Activated CD4-positive, alpha-beta T cell treated with anti-CD3 and anti-CD28 coated beads for 24 hours (primary cell): ENCODE data around the gene ZNF598.

Experiments used
- DNase-seq, 2 donors: peaks; one replicate each; pipeline ENCODE4 v3.0.0-alpha.2; 2020; ENCODE audit warnings: low read depth in 2 of 2

The ZNF598 gene

DNA sequence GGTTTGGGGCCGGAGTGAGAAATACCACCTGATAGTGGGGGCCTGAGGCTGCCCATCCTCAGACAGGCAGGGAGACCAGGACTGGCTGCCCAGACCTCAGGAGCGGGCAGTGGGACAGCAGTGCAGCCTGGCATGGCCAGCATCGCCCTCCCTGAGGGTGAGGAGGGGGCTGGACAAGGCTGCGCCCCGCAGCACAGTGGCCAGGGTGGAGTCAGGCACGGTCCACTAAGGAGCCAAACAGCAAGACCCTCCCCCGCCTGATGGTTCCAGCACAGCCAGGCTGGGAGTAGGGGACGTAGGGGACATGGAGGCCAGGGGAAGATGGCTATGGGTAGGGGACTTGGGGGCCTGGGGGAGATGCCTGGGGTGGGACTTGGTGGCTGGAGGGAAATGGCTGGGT, 3.3 kb downstream of the ZNF598 start:
- no peak for DNase-seq

DNA sequence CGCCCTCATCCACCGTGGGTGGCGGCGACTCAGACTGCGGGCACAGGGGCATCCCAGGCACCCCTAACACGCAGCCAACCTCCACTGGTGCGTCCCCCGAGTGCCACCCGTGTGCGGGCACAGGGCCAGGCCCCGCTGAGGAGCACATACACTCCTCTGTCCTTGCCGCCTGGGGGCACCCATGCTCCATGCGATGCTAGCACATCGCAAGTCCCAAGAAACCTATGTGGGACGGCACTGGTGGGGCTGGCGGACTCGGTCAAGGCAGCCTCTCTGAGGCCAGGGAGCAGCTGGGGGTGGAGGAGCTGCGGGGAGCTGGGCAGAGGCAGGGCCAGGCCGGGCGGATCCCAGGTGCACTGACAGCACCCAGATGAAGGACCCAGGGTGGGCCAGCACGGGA, 4.0 kb downstream of the ZNF598 start:
- no peak for DNase-seq

DNA sequence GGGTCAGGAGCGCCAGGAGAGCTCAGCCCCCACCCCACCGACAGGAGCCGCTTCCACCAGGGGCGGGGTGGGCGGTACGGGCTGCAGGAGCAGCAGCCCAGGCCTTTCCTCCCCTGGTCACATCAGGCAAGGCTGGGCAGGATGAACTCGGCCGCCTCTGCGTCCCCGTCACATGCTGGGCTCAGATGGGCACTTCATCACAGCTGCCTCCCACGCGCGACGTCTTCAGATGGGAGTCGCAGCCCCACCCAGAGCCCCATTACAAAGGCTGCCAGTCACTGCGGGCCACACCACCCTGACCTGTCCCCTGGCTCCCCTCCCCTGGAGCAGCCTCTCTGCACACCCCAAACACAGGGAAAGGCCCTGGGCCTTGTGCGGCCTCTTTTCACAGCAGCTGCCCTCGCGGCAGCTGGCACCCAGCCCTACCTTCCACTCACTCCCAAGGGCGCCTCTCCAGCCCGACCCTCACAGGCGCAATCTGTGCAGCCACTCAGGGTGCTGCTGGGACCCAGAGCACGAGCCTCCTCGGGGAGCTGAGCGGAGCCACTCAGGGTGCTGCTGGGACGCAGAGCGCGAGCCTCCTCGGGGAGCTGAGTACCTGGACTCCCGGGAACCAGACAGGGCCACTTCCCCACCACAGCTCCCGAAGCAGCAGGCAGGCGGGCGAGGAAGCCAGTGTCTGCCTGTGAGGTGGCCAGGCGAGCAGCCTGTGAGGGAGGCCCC, 4.7 kb downstream of the ZNF598 start:
- DNase-seq = no peak

DNA sequence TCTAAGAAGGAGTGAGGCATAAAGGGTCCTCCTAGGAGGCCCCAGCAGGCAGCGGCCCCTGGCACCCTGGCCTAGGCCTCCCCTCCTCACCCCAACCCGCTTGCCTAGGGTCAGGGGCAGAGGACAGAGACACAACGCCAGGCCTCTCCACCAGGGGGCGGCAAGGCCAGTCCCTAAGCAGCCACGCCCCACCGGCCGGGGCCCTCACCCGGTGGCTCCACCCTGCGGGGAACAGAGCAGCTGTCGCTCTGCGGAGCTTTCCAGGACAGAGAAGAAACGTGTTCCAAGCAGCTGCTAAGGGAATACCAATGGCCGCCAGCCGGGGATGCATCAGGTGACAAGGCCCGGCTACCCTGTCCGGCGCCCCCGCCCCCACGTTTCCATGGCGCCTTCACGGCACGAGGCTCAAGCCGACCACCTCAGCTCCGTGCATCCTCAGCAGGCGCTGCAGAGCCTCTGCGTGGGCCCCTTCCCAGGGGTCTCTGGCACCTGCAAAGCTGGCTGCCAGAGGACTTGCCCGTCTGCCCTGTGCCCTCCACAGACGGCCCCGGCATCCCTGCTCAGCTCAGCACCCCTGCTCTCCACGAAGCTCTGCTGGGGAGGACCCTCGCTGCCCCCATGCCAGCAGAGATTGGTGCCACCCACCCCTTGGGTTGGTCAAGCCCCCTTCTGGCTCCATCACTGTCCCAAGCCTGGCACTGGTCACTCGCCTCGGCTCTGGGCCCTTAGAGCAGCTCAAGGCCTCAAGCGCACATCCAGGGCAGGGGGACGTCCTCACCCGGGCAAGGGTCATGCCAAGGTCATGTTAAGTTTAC, 5.6 kb downstream of the ZNF598 start:
- DNase-seq = peak; percentile 80 to 90

DNA sequence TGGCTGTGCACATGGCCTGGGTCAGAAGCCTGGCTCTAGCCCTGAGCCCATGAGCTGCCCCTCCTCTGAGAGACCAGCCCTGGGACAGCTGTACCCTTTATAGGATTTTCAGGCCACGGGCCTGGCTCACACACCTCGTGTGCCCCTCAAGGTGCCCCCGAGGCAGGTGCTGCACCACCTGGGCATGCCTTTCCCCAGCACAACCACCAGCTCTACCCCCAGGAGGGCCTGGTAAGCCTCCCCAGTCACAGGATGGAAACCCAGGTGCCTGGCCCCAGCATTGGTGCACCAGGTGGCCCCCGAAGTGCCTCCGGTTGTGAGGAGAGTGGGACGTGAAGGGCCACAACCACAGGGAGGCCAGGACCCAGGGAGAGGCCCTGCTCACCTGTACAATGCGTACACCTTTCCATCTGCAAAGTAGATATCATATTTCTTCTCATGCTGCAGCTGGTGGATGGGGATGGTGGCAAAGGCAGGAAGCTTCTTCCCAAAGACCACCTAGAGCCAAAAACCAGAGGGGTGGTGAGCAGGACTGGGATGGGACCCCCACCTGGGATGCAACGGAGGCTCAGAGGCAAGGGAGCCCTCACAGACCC, 6.3 kb downstream of the ZNF598 start:
- no peak for DNase-seq

DNA sequence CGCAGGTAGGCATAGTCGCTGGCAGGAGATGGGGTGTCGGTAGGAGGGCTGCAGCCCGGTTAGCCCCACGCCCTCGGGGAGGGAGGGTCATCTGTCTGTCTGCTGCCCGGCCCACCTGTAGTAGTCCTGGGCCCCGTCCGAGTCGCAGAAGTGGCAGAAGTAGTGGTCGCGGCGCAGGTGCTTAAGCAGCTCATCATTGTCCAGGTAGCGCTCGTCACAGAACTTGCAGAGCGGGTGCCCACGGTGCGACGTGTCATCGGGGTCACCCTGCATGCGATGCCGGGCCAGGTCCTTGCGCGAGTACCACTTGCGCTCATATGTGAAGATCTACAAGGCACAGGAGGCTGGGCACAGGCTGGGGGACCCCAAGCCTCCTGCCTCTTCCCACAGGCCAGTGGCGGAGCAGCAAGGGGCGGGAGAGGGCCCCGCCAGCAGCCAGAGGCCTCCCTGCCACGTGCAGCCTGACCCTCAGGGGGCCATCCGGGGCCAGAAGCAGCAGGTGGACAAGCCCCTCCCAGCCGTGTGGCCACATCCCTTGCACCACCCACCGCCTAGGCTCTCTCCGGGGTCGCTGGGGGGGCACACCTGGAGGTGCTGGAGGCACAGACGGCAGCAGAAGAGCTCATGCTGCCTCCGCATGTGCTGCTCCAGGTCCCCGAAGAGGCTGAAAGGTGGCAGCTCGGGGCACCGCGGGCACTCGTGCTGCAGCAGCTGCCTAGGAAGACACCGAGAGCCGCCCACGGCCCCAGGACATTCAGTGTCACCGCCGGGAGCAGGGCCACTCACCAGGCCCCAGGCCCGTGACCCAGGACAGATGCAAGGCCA, 7.0 kb downstream of the ZNF598 start:
- DNase-seq = no peak

DNA sequence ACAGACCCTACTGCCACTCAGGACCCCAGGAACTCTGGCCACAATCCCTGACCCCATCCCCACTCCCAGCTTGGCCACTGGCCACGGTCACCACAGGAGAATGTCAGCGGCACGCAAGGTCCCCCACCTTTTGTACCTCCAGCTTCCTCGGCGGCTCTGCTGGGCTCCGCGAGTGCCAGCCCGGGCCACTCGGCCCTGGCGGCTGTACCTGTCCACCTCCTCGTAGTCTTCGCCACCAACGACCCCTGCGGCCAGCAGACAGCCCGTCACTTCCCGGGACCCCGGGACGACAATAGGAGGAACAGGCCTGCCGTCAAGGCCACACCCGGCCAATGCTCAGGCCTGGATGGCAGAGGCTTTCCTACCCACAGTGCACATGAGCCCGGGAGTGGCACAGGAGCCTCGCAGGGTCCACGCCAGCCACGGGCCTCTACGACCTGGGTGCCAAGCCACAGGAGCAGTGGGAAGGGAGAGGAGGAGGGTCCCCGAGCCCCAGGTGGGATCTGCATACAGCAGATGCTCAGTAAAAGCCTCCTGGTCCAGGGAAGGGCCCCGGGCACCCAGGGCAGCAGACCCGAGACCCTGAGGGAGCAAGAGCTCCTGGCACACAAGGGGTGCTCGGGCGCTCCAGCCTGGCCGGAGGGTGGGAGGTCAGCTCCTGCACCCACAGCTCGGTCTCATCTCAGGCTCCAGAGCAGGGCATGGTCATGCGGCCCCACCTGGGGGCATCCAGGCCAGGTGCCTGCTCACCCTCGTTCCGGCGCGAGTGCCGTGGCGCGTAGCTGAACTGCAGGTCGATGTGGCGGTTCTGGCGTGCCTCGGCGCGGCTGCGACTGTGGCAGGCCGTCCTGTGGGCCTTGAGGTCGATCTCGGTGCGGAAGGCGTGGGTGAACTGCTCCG, 7.9 kb downstream of the ZNF598 start:
- DNase-seq = no peak

DNA sequence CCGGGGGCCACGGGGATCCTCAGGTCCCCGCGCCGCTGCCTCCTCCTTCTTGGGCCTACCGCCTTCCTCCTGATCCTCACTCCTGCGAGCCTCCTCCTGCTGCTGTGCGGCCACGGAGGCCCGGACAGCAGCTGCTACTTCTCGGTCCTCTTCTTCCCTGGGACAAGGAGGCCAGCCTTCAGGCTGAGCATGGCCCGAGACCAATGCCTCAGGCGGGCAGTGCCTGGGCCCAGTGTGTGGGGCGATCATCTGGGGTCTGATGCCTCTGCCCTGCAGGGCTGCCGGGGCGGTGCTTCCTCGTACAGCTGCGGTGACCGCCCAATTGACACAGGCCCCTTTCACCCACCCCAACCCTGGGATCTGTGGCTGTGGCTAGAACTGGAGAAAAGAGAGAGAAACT, 8.6 kb downstream of the ZNF598 start:
- DNase-seq = no peak

DNA sequence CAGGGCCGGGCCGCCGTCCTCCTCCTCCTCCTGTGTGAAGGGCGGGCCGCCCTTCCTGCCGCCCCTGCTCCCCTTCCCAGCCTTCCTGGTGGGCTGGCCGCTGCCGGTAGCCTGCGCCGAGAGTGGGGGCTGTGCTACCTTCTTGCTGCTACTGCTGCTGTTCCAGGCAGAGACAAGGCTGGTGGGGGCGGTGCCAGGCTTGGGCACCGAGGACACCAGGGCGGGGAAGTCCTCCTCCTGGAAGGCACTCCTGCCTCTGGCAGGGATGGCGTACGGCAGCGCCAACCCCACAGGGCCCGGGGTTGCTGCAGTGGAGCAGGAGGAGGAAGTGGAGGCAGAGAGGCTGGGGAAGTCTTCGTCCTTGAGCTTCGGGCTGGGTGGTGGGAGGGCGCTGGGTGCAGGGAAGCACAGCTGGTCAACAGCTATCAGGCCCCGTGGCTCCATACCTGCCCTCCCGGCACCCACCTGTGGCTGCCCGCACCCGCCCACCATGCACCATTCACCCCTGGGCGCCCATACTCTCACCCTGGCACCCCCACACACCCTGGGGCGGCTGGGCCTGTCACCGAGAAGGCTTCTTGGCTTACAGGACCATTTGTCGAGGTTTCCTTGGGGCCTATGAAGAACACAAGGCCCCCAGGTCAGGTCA, 9.6 kb downstream of the ZNF598 start:
- no peak for DNase-seq

DNA sequence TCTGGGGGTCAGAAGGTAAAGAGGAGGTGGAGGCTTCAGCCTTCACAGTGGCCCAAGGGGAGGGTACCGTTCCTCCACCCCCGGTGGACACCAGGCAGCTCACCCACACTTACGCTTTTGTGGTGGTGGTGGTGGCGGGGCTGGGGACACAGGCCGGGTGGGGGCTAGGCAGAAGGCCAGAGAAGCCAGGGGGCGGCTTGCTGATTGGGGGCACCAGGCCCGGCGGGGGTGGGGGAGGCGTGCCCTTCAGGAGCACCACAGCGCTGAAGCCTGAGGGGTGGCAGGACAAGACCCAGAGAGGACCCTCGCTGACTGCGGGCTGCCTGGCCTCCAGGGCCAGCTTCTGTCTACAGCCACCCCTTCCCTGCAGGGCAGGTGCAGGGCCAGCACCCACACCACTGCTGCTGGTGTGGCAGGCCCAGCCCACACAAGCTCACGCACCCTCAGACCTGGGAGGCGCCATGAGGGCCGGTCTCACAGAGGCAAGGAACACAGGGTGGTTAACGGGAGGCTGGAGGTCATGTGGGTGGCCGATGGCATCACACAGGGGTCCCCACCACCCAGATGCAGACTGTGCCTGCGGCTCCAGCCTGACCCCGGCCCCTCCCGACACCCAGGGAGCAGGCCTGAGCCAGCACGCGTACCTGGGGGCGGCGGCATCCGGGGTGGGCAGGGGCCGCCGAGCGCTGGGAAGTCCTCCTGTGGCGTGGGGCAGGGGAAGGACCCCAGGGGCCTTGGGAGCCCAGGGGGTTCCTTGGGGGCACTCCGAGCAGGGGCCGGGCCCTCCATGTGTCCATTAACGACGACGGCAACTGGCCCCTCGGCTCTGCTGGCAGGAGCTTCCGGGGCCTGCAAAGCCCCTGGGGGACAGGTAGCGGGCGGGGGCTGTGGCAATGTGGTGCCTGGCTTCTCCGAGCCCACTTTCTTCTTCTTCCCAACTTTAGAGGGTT, 10.5 kb downstream of the ZNF598 start:
- DNase-seq = no peak

DNA sequence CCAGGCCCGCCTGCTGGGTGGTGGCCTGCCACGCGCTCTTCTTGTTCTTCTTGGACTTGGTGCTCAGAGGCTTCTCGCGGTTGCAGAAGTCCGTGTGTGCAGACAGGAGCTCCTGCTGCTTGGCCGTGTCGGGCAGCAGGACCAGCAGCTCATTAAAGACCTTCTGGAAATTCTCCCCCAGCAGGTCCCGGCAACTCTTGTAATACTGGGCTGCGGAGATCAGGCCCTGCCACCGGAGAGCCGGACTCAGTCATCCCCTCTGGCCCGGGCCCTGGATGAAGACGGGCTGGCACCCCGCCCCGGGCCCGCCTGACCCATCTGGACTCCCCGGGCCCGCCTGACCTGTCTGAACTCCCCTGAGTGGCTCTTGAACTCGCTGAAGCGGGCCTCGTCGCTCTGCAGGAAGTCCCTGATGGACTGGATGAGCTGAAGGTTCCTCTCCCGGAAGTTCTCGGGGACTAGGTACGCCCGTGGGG, 11.2 kb downstream of the ZNF598 start:
- no peak for DNase-seq

DNA sequence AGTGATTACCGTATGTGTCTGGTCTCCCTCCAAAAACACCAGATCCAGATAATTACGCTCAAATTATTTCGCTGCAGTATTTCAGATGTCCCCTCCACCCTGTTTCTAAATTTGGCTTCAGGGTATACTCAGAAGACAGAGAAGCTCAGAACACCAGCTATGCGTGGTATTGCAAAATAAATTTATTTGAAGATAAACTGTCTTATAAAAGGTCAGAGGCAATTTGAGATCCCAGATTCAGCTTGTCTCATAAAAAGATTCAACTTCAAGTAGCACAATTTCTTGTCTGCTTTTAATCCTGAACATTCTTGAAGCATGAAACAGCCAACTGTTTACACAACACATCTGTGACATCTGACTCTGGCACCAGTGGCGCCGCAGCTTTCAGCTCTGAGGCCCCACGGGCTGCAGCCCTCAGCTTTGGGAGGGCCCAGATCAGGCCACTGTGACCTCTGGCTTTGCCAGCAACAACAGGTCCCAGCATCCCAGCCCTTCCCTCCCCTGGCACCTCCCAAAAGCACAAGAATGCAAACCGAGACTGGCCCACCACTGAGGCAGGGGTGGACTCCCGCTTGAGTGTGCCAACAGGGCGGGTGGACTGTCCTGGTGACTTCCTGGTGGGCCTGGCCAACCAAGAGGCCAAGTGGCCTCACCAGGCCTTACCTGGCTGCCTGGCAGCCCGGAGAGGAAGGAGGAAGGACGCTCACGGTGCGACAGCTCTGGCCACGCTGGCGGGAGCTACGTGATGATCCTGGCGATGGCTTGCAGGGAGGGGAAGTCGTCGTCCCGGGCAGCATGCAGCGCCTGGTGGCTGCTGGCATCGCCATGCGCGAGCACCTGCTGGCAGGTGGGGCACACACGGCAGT, 11.9 kb downstream of the ZNF598 start:
- no peak for DNase-seq

DNA sequence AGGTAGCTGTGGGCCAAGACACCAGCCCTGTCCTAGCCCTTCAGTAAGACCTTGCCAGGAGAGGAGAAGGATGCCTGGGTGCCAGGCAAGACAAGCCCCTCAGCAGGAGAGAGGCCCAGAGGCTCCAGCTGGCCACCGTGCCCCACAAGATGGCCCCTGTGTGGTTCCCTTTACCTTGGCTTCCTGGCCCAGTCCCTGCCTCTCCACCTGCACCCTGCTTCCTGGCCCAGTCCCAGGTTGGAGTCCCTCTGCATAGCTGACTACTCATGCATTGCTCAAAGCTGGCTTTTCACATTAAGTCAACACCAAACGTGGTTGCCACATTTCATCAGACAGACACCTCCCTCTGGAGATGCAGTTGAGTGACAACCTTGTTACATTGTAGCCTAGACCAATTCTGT, 15.9 kb downstream of the ZNF598 start:
- DNase-seq = no peak

DNA sequence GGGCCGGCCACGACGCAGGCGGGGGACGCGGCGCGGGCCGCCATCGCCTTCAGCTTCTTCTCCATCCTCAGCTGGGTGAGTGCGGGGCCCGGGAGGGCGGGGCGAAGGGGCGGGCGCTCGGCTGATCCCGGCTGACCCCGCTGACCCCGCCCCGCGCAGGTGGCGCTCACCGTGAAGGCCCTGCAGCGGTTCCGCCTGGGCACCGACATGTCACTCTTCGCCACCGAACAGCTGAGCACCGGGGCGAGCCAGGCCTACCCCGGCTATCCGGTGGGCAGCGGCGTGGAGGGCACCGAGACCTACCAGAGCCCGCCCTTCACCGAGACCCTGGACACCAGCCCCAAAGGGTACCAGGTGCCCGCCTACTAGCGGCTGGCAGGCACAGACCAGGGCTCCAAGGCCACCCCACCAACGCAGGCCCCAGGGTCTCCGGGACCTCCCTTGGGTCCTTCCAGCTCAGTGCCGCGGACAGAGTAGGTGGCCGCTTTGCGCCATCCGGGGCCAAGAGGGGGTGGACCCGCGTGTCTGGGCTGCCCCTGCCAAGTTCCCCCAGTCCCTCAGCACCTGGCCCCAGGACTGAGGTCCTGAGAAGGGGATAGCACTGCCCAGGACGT, 16.8 kb downstream of the ZNF598 start:
- DNase-seq = no peak

DNA sequence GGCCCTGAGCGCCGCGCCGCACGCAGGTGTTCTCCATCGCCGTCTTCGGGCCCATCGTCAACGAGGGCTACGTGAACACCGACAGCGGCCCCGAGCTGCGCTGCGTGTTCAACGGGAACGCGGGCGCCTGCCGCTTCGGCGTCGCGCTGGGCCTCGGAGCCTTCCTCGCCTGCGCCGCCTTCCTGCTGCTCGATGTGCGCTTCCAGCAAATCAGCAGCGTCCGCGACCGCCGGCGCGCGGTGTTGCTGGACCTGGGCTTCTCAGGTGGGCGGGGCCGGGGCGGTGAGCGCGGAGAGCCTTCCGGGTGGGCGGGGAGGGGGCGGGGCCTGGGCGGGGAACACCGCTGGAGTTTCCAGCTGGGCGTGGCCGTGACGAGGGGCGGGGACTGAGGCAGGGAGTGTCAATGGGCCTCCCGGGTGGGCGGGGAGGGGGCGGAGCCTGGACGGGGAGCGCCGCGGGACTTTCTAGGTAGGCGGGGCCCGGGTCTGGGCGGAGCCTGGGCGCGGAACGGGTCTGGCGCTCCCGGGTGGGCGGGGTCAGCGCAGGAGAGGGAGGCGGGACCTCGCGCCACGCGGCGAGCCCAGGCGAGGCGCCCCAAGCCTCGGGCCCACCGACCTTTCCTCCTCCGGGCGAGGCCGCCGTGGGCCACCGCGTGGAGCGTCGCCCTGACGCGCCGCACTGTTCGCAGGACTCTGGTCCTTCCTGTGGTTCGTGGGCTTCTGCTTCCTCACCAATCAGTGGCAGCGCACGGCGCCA, 17.5 kb downstream of the ZNF598 start:
- peak; percentile 97 to 98 for DNase-seq

DNA sequence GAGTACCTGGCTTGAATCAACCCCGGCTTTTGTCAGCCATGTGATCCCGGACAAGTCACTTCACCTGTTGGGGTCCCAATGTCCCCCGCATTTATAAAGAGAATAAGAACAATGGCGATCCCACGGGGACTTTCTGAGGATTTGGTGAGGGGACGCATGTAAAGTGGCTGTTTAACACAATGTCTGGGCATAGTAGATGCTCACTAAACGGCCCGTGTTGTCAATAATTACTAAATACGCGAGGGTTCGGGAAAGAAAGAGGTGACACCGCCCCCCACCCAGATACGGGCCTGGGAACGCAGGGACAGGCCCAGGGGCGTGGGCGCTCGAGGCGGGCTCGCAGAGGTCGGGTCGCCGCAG, 18.1 kb downstream of the ZNF598 start:
- DNase-seq = no peak

DNA sequence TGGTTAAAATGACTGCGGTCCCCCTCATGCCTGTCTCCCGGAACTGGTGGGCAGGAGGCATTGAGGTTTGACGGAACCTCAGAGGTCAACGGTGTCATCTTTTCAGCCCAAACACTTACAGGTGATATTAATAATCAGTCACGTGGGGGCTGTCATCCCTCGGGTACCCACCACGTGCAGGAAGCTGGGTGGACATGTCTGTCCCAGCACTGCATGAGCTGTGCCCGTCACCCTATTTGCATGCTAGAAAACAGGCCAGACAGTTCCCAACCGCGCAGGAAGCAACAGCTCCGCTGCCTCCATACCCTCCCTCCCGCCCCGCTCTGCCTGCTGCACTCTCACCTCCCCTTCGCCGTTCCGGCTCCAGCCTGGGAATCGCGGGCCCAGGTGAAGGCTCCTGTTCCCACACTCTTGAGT, 18.5 kb downstream of the ZNF598 start:
- DNase-seq = no peak
